Gastrocnemius medialis (tissue), 4 donors: ENCODE data around the gene ZNF485.

ENCODE experiments used
- POLR2A ChIP-seq, 2 donors: fragments of 450-650 bp; IDR thresholded peaks; one replicate each; pipeline ENCODE4 v1.6.1; 2017; ENCODE audit warnings: antibody characterized with exemption in 2 of 2, mild to moderate bottlenecking in 2 of 2, moderate library complexity in 2 of 2
- TF ChIP-seq, protein P1 (sequence below), 5 experiments: fragments of 450-650 bp in 3 of 5; fragments of 200-600 bp in 2 of 5; sonication (generic) in 2 of 5; IDR thresholded peaks in 4 of 5; conservative IDR thresholded peaks in 1 of 5; 1 replicate in 4 of 5; 2 replicates in 1 of 5; pipeline ENCODE4 v1.5.1; 2016 to 2019; ENCODE audit warnings: antibody characterized with exemption in 5 of 5, mild to moderate bottlenecking in 3 of 5, moderate library complexity in 3 of 5

DNA sequence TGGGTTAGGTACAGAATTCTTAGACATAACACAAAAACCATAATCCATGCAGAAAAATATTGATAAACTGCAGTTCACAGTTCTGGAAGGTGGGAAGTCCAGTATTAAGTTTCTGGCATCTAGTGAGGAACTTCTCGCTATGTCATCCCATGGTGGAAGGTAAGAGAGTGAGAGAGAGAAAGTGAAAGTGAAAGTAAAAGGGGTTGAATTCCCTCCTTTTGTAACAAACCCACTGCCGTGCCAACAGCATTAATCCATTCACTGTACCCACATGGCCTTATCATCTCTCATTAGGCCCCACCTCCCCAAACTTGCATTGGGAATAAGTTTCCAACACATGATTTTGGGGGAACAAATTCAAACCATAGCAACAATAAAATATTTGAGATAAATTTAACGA, 17.1 kb downstream of the ZNF485 start:
- TF ChIP-seq, protein P1, sequence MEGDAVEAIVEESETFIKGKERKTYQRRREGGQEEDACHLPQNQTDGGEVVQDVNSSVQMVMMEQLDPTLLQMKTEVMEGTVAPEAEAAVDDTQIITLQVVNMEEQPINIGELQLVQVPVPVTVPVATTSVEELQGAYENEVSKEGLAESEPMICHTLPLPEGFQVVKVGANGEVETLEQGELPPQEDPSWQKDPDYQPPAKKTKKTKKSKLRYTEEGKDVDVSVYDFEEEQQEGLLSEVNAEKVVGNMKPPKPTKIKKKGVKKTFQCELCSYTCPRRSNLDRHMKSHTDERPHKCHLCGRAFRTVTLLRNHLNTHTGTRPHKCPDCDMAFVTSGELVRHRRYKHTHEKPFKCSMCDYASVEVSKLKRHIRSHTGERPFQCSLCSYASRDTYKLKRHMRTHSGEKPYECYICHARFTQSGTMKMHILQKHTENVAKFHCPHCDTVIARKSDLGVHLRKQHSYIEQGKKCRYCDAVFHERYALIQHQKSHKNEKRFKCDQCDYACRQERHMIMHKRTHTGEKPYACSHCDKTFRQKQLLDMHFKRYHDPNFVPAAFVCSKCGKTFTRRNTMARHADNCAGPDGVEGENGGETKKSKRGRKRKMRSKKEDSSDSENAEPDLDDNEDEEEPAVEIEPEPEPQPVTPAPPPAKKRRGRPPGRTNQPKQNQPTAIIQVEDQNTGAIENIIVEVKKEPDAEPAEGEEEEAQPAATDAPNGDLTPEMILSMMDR (IDR thresholded peaks at IDR 0.05 in 4 of 5, conservative IDR thresholded peaks at IDR 0.05 in 1 of 5): no peak
- TF ChIP-seq POLR2A (IDR thresholded peaks at IDR 0.05): no peak
